ENCODE data around the gene MYO3B.
"Not testable (repeated sequence)": the region's sequence is repeated elsewhere in the genome, so short reads cannot be mapped to it uniquely, and the experiment has no call there.

The MYO3B gene

DNA sequence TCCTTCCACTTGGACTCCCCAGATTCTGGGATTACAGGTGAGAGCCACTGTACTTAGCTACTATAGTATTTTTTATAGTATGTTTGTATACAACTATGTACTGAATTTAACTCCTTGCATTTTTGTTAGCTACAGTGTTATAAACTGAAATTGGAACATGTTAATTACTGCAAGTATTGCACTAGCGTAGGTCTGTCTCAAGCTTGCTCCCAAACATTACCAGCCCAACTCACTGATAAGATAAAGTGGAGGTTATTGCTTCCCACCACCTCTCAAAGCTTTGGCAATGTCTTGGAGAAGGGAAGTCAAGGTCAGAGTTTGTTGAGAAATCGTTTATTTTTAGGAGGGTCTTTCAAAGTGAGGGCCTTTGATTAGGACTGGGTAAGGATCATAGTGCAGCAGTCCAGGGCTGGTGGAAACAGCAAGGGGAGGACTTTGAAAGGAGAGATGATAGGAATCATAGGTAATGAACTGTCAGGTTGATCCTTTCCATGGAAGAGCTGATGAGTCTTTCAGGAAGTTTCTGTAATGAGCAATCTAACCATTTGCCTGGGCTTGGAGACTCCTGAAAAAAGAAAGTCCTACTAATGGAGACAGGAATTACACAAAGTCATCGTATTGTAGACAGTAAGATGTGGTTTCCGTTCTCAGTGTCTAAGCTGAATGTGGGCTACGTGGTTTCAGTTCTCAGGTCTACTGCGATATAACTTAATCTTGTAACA is 257.1 kb downstream of the MYO3B start:
- no peak for DNase-seq

- no peak for DNase-seq
Measured at GRCh38 chr2:170436077-170436943, 258.4 kb downstream of the MYO3B start.

GRCh38 chr2:170446078-170446477 is 268.1 kb downstream of the MYO3B start:
- no peak for DNase-seq

GRCh38 chr2:170449034-170449433 is 271.1 kb downstream of the MYO3B start:
- DNase-seq, result no peak

GRCh38 chr2:170454471-170455372 is 276.8 kb downstream of the MYO3B start:
- DNase-seq, result no peak

DNA sequence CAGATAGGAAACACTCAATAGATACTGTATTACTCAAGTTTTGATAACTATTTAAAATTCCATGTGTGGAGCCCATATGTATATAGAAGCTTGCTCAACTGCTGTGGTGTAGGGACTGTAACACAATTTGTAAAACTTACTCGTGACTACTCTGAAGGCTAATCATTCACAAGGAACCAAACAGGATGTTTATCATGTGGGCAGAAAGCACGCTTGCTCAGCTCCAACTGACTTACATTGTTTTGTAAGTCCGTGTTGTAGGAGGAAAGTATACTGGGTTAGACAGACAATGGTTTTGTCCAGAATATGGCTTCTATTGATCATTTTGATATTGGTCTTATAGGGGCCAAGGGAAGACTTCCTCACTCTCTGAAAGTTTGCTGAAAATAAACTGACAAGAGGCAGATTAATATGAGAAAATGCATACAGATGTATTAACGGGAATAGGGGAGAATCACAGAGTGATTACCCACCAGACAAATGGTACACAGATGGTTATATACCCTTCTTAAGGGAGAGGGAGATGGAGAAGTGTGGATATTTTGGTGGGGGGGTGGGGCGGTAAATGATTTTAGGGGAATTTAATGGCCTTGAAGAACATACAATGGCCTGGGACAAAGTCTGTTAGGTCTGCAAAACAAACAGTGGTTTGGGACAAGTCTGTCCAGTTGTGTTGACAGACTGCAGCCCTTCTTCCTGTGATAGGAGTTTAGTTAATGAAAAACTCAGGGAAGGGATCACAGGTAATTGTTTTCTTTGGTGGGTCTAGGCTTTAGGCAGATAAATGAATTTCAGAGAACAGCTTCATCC is 277.9 kb downstream of the MYO3B start:
- DNase-seq, result no peak

DNA sequence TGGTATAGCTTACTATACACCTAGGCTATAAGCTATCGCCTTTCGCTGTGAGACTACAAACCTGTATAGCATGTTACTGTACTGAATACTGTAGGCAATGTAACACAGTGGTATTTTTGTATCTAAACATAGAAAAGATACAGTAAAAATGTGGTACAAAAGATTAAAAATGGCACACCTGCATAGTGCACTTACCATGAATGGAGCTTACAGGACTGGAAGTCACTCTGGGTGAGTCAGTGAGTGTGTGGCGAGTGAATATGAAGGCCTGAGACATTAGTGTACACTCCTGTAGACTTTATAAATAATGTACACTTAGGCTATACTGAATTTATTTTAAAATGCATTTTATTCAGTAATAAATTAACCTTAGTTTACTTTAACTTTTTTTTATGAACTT is 279.0 kb downstream of the MYO3B start:
- DNase-seq, result no peak

DNA sequence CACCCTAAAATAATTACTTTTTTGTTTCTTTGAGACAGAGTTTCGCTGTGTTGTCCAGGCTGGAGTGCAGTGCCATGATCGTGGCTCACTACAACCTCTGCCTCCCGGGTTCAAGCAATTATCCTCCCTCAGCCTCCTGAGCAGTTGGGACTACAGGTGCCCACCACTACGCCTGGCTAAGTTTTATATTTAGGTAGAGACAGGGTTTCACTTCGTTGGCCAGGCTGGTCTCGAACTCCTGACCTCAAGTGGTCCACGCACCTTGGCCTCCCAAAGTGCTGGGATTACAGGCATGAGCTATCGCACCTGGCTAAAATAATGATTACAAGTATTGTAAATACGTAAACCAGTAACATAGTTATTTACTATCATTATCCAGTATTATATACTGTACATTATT is 279.8 kb downstream of the MYO3B start:
- DNase-seq, result no peak

- DNase-seq, result no peak
Measured at GRCh38 chr2:170461889-170462288, 283.9 kb downstream of the MYO3B start.

DNA sequence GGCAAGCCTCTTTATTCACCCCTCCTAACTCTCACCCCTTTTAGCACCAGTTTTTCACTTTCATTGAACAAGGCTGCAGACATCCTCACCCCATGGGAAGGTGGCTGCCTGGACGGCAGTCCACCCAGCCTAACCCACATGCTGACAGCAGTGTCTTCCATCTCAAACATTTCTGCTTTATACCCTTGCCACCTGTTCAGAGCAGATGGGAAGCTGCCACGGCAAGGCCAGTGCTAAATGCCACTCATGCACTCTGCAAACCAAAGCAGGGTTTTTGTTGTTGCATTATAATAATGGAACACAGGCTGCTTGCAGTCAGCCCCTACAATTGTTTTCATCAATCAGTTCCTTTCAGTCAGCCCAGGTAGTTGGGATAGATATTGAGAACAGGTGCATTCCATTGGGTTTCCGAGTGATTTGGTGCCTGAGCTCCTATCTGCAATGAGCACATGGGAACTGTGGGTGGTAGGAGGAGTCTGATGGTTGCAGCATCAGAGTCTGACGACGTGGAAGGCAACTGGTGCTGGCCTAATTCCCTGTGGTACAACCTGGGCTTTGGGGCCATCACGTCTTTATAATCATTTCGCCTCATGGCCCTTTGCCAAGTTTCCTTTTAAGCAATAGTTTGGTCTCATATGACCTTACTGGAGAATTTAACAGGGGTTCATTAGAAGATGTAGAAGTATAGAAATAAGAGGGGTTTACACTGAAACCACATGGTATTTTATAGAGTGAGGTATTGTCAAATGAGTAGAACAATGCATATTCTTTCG is 284.7 kb downstream of the MYO3B start:
- DNase-seq, result no peak

DNA sequence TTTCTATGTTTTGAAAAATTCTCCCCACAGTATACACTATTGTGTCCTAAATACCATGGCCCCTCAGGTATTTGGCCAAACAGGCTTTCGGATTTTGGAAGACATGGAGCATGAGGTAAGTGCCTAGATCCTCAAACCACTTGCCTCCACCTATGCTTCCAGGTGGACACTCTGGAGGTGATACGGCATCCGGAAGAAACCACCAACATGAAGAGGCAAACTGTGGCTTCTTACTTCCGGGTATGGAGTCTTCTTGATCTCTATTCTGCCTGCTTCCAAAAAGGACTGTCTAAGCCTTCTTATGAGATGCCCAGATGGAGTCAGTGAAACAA is 285.2 kb downstream of the MYO3B start:
- DNase-seq, result no peak

DNA sequence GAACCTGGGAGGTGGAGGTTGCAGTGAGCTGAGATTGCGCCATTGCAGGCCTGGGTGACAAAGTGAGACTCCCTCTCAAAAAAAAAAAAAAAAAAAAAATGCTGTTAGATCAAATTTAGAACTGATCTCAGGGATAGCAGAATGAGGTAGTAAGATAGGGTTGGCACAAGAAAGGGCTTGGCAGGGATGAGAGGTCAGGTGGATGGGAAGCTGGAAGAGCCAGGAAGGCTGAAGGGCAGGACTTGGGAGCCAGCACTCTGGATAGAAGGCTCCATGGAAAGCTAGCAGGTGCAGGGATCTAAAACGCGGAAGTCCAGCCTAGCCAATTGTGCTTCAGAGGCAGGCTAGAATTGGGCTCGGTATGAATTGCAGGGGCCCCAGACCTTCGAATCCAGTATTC is 286.3 kb downstream of the MYO3B start:
- no peak for DNase-seq

DNA sequence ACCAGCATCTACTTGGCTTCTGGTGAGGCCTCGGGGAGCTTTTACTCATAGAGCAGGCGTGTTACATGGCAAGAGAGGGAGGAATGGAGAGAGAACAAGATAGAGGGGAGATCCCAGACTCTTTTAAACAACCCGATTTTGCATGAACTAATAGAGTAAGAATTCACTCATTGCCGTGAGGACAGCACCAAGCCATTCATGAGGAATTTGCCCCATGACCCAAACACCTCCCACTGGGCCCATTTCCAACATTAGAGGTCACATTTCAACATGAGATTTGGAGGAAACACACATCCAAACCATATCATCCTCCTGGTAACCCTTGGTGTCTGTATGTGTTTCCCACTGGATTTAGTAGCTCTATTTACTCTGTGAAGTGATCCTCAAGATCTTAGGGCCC is 287.3 kb downstream of the MYO3B start:
- DNase-seq, result no peak

GRCh38 chr2:170466632-170467031 is 288.7 kb downstream of the MYO3B start:
- no peak for DNase-seq

GRCh38 chr2:170467568-170468422 is 289.8 kb downstream of the MYO3B start:
- DNase-seq, result no peak

DNA sequence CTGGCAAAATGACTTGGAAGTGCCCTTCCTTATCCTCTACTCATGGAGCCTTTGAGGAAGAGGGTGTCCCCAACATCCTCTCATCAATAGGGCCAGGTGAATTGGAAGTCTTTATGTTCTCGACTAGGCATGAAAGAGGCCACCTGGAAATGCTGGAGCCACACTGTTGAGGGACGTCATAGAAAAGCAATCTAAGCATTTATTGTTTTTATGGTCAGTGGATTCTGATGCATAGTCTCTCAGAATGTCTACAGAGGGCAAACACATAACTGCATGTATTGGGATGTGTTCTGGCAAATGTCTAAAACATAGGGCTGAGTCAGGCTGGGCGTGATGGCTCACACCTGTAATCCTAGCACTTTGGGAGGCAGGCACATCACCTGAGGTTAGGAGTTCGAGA is 290.6 kb downstream of the MYO3B start:
- DNase-seq, result no peak

GRCh38 chr2:170472498-170472897 is 294.6 kb downstream of the MYO3B start:
- DNase-seq, result not testable (repeated sequence)

GRCh38 chr2:170475878-170476277 is 297.9 kb downstream of the MYO3B start:
- no peak for DNase-seq

DNA sequence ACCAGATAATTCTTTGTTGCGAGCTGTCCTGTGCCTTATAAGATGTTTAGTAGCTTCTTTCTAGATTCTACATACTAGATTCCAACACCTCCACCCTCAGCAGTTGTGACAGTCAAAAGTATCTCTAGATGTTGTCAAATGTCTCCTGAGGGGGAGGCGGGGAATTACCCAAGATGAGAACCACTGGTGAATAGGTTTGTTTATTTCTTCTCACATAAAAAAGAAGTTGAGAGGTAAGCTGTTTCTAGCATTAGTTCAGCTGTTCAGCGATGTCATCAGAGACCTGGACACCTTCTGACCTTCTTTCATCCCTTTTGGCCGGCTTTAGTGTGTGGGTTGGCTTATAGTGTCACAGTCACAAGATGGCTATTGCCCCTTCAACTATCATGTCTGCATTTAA is 299.7 kb downstream of the MYO3B start:
- DNase-seq, result no peak

GRCh38 chr2:170481201-170481600 is 303.3 kb downstream of the MYO3B start:
- no peak for DNase-seq

- no peak for DNase-seq
Measured at GRCh38 chr2:170484552-170484951, 306.6 kb downstream of the MYO3B start.

All from activated T-cell treated with anti-CD3 and anti-CD28 coated beads for 4 hours (primary cell).